GM12875 (cell line): ENCODE results near the gene TNFAIP8L3.

Source experiments
- H3K4me3 ChIP-seq: one replicate; pipeline ENCODE4 v1.5.1; 2011; ENCODE audit warnings: low read depth, low read length, control low read depth
- CTCF ChIP-seq: IDR thresholded peaks from 2 replicates; pipeline ENCODE4 v1.5.1; 2011; ENCODE audit warnings: low read depth, mild to moderate bottlenecking, control low read depth, inconsistent platforms, low read length, moderate library complexity, borderline replicate concordance; ENCODE audit not compliant: insufficient read depth

TNFAIP8L3 gene

DNA sequence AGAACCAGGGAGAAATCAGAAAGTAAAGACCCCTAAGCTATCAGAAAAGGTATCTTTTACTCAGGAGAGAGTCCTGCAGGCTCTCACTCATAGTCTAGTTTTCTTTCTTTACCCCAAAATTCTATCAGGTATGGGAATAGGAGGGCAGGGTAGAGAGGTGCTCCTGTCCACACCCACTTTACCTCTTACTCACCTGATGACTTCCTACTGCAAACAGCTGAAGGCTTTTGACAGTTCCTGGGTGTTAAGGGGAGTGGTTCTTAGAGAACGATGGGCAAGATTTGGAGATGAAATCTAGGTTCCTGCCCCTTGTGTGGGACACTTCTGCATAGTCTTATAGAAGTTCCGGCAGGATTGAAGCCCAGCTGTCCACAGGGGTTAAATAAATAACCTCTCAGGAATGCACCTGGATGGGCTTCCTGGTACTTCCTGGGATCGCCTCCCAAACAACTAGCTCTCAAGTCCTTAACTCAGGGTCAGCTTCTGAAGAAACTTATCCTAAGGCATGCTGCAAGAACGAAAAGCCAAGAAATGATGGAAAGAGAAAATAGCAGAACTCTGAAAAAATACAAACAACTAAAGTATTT lies 10.8 kb upstream of the TNFAIP8L3 start:
- H3K4me3 ChIP-seq = no peak overlapping the region
- TF ChIP-seq CTCF = no peak

GRCh38 chr15:51104512-51104911 lies 9.8 kb upstream of the TNFAIP8L3 start:
- H3K4me3 ChIP-seq = no peak overlapping the region
- TF ChIP-seq CTCF = no peak

GRCh38 chr15:51103330-51103729 lies 8.6 kb upstream of the TNFAIP8L3 start:
- H3K4me3 ChIP-seq = no peak overlapping the region
- no peak for TF ChIP-seq CTCF

DNA sequence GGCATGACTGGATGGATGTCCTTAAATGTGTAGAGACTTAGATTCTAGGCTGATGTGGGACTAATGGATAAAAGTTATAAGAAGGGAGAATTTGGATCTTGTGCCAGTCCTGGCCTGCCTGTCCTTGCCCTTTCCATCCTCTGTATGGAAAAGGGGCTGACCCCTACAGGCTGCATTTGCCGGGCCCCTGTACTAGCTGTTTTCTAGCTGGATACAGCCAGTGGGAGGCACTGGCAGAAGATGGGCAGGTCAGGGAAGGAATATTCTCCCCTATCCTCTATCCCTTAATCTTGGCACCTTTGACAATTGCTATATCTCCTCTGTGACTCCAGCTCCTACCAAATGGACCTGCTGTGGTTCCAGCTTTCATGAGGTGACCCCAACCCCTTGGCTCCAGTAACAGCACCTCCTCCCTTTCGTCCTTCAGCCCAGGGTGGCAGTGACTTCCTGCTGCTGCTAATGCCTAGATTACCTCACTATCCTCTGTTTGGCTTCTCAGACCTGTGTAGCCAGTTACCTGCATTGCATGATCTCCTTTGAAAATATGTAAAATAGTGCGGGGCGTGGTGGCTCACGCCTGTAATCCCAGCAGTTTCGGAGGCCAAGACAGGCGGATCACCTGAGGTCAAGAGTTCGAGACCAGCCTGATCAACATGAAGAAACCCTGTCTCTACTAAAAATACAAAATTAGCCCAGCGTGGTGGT lies 6.2 kb upstream of the TNFAIP8L3 start:
- no peak overlapping the region for H3K4me3 ChIP-seq
- TF ChIP-seq CTCF = no peak

GRCh38 chr15:51099185-51099584 lies 4.5 kb upstream of the TNFAIP8L3 start:
- no peak for TF ChIP-seq CTCF
- H3K4me3 ChIP-seq = no peak overlapping the region

- no peak for TF ChIP-seq CTCF
- H3K4me3 ChIP-seq = no peak overlapping the region
These were observed 3.6 kb upstream of the TNFAIP8L3 start for GRCh38 chr15:51098331-51098619.
